ENCODE results near the gene LIG1.

The LIG1 gene

DNA sequence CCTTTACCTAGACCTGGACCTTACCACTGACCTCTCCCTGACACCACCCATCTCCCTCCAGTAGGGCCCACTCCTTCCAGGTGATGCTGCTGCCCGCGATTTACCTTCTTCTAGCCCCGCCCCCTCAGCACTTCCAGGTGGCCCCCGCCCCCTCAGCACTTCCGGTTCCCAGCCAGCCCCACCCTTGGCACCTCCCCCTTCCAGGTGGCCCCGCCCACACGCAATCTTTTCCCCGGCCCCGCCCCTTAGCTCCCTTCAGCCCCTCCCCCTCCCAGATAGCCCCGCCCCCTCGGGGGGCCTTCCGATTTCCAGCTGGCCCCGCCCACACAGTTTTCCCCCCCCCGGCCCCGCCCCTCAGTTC is 586 bp downstream of the LIG1 start:
- Histone ChIP-seq H3K4me3 (ENCODE audit: insufficient read depth, low read length, poor library complexity, severe bottlenecking) (peak overlapping the region; percentile 84), H3F3A (ENCODE audit: insufficient read depth) (peaks cover 13% of the 10 kb centered on the region), H2AFZ (ENCODE audit: low read depth, low read length, severe bottlenecking) (no peak overlapping the region), H3K27ac (ENCODE audit: low read depth, low read length) (peak overlapping the region; percentile 91), H4K20me1 (ENCODE audit: low read depth, low read length) (peaks cover 10% of the 10 kb centered on the region; the same call in 1 of the 2 replicates), H3K9me2 (replicated peaks; ENCODE audit: insufficient read depth, low read length) (no peaks in the 10 kb centered on the region), H3K4me2 (ENCODE audit: low read depth, low read length, poor library complexity, severe bottlenecking) (peak overlapping the region; percentile 63), H3K9me3 (ENCODE audit: insufficient read depth, low read length) (no peaks in the 10 kb centered on the region), H3K36me3 (ENCODE audit: low read length) (peaks cover 2% of the 10 kb centered on the region; the same call in 1 of the 2 replicates), H3K79me2 (ENCODE audit: insufficient read depth, low read length) (peaks cover 47% of the 10 kb centered on the region), H3K9ac (ENCODE audit: low read length) (peak overlapping the region; percentile 95), H3K27me3 (ENCODE audit: low read length) (no peaks in the 10 kb centered on the region)
- TF ChIP-seq, protein P1, sequence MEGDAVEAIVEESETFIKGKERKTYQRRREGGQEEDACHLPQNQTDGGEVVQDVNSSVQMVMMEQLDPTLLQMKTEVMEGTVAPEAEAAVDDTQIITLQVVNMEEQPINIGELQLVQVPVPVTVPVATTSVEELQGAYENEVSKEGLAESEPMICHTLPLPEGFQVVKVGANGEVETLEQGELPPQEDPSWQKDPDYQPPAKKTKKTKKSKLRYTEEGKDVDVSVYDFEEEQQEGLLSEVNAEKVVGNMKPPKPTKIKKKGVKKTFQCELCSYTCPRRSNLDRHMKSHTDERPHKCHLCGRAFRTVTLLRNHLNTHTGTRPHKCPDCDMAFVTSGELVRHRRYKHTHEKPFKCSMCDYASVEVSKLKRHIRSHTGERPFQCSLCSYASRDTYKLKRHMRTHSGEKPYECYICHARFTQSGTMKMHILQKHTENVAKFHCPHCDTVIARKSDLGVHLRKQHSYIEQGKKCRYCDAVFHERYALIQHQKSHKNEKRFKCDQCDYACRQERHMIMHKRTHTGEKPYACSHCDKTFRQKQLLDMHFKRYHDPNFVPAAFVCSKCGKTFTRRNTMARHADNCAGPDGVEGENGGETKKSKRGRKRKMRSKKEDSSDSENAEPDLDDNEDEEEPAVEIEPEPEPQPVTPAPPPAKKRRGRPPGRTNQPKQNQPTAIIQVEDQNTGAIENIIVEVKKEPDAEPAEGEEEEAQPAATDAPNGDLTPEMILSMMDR (IDR thresholded peaks at IDR 0.05; ENCODE audit: insufficient read depth, low read length, poor library complexity, severe bottlenecking), result no peak
- no peak for TF ChIP-seq EZH2phosphoT487 (conservative IDR thresholded peaks at IDR 0.05; ENCODE audit: low read length)

DNA sequence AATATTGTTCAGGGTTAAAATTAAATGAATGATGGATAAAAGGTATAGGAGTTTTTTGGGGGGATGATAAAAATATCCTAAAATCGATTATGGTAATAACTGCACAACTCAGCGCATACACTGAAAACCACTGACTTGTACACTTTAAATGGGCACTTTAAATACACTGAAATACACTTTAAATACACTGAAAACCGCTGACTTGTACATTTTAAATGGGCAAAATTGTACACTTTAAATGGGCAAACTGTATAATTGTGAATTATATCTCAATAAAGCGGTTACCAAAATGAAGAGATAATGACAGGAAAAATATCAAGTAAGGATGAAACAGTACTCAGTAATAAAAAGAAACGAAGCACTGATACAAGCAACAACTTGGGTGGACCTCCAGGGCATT is 1.5 kb downstream of the LIG1 start:
- no peak for TF ChIP-seq EZH2phosphoT487 (conservative IDR thresholded peaks at IDR 0.05; ENCODE audit: low read length)
- TF ChIP-seq, protein P1 (IDR thresholded peaks at IDR 0.05; ENCODE audit: insufficient read depth, low read length, poor library complexity, severe bottlenecking), result no peak
- no peak overlapping the region for H3K4me3 ChIP-seq (ENCODE audit: insufficient read depth, low read length, poor library complexity, severe bottlenecking)
- H3K27me3 ChIP-seq (ENCODE audit: low read length), result no peaks in the 10 kb centered on the region
- no peak overlapping the region for H3K27ac ChIP-seq (ENCODE audit: low read depth, low read length)
- H3K9ac ChIP-seq (ENCODE audit: low read length), result no peak overlapping the region
- no peaks in the 10 kb centered on the region for H3K9me2 ChIP-seq (replicated peaks; ENCODE audit: insufficient read depth, low read length)
- H2AFZ ChIP-seq (ENCODE audit: low read depth, low read length, severe bottlenecking), result no peak overlapping the region
- peaks cover 10% of the 10 kb centered on the region; the same call in 1 of the 2 replicates for H4K20me1 ChIP-seq (ENCODE audit: low read depth, low read length)
- no peaks in the 10 kb centered on the region for H3K9me3 ChIP-seq (ENCODE audit: insufficient read depth, low read length)
- H3K36me3 ChIP-seq (ENCODE audit: low read length), result peaks cover 6% of the 10 kb centered on the region; the same call in 1 of the 2 replicates
- H3K79me2 ChIP-seq (ENCODE audit: insufficient read depth, low read length), result peaks cover 51% of the 10 kb centered on the region
- peaks cover 10% of the 10 kb centered on the region for H3F3A ChIP-seq (ENCODE audit: insufficient read depth)
- peak overlapping the region; percentile 63 for H3K4me2 ChIP-seq (ENCODE audit: low read depth, low read length, poor library complexity, severe bottlenecking)

DNA sequence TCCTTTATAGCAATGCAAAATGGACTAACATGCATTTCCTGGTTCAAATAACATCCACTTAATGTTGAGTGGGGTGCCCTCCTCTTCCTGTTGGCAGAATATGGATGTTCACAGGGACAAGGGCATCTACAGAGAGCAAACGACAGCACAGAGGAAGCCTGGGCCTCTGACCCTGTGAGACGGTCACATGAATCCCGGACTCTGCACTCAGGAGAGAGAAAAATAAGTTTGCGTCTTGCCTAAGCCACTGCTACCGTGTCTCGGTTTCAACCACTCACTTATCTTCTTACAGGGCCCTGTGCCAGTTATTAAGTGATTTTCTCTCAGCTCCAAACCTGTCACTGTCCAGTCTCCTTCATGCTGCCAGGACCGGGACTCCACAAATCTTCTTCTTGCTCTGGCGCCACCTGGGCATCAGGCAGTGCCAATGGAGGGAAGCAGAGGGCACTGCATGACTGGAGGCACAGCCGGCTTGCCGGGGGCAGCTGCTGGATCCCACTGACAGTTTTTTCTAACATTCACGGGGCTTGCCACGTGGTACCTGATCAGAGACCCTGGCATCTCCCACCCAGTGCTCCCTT is 11.8 kb downstream of the LIG1 start:
- Histone ChIP-seq H3K9me2 (replicated peaks; ENCODE audit: insufficient read depth, low read length) (no peaks in the 10 kb centered on the region), H3K27me3 (ENCODE audit: low read length) (no peaks in the 10 kb centered on the region), H3K9me3 (ENCODE audit: insufficient read depth, low read length) (no peaks in the 10 kb centered on the region), H3K36me3 (ENCODE audit: low read length) (no peaks in the 10 kb centered on the region), H3K79me2 (ENCODE audit: insufficient read depth, low read length) (no peaks in the 10 kb centered on the region), H3K4me2 (ENCODE audit: low read depth, low read length, poor library complexity, severe bottlenecking) (no peak overlapping the region), H3F3A (ENCODE audit: insufficient read depth) (no peaks in the 10 kb centered on the region), H3K27ac (ENCODE audit: low read depth, low read length) (no peak overlapping the region), H2AFZ (ENCODE audit: low read depth, low read length, severe bottlenecking) (no peak overlapping the region), H4K20me1 (ENCODE audit: low read depth, low read length) (no peaks in the 10 kb centered on the region), H3K9ac (ENCODE audit: low read length) (no peak overlapping the region), H3K4me3 (ENCODE audit: insufficient read depth, low read length, poor library complexity, severe bottlenecking) (no peak overlapping the region)
- TF ChIP-seq, protein P1 (IDR thresholded peaks at IDR 0.05; ENCODE audit: insufficient read depth, low read length, poor library complexity, severe bottlenecking), result no peak
- no peak for TF ChIP-seq EZH2phosphoT487 (conservative IDR thresholded peaks at IDR 0.05; ENCODE audit: low read length)

Measured in SU-DHL-6 (cell line).